ENCODE measurements around the gene TMEM184A. TPM values are rescaled to one million over a fixed set of nuclear protein-coding genes. Genes with fewer than 3 reads are reported as not detected.
"Not testable (repeated sequence)": the region's sequence is repeated elsewhere in the genome, so short reads cannot be mapped to it uniquely, and the experiment has no call there.

Gene TMEM184A
- total RNA-seq, 1 donor from 2014 or later, result not detected

DNA sequence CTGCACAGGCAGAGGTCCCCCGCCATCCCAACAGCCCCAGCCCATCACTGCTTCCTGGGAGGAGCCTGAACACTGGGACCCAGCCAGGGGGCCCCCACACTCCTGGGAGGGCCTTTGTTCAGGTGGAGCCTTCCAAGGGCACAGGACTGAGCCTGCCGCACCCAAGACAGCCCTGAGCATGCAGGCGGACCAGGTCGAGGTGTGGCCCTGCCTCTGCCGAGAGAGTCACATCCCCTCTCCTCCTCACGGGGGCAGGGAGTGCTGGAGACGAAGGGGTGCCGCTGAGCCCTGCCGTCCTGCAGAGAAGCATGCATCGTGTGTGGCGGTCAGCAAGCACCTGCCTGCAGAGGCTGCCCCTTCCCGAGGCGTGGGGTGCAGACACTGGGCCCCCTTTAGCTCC is 32.8 kb downstream of the TMEM184A start:
- TF ChIP-seq, protein P1, sequence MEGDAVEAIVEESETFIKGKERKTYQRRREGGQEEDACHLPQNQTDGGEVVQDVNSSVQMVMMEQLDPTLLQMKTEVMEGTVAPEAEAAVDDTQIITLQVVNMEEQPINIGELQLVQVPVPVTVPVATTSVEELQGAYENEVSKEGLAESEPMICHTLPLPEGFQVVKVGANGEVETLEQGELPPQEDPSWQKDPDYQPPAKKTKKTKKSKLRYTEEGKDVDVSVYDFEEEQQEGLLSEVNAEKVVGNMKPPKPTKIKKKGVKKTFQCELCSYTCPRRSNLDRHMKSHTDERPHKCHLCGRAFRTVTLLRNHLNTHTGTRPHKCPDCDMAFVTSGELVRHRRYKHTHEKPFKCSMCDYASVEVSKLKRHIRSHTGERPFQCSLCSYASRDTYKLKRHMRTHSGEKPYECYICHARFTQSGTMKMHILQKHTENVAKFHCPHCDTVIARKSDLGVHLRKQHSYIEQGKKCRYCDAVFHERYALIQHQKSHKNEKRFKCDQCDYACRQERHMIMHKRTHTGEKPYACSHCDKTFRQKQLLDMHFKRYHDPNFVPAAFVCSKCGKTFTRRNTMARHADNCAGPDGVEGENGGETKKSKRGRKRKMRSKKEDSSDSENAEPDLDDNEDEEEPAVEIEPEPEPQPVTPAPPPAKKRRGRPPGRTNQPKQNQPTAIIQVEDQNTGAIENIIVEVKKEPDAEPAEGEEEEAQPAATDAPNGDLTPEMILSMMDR (conservative IDR thresholded peaks at IDR 0.05), result no peak
- no peaks in the 10 kb centered on the region for H3K9me3 Mint-ChIP-seq
- H3K36me3 Mint-ChIP-seq (ENCODE audit: low read depth), result no peaks in the 10 kb centered on the region
- no peak overlapping the region for H3K4me3 Mint-ChIP-seq
- peaks cover 32% of the 10 kb centered on the region for H3K27me3 Mint-ChIP-seq (ENCODE audit: low read depth)
- peaks cover 10% of the 10 kb centered on the region for H3K4me1 Mint-ChIP-seq
- DNase-seq (ENCODE audit: low read depth, low spot score), result no peak
- no peak overlapping the region for H3K27ac Mint-ChIP-seq (ENCODE audit: unreplicated experiment)

DNA sequence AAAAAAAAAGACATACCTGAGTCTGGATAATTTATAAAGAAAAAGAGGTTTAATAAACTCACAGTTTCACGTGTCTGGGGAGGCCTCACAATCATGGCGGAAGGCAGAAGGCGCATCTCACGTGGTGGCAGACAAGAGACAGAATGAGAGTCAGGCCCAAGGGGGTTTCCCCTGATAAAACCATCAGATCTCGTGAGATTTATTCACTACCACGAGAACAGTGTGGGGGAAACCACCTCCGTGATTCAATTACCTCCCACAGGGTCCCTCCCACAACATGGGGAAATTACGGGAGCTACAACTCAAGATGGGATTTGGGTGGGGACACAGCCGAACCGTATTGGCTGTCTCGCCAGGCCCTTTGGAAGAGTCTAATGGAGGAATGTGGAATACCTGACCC is 34.5 kb downstream of the TMEM184A start:
- Mint-ChIP-seq H3K36me3 (ENCODE audit: low read depth) (no peaks in the 10 kb centered on the region), H3K4me3 (no peak overlapping the region), H3K27ac (ENCODE audit: unreplicated experiment) (no peak overlapping the region), H3K4me1 (peaks cover 5% of the 10 kb centered on the region), H3K9me3 (no peaks in the 10 kb centered on the region), H3K27me3 (ENCODE audit: low read depth) (peaks cover 19% of the 10 kb centered on the region)
- TF ChIP-seq, protein P1 (conservative IDR thresholded peaks at IDR 0.05), result no peak
- DNase-seq (ENCODE audit: low read depth, low spot score), result no peak

DNA sequence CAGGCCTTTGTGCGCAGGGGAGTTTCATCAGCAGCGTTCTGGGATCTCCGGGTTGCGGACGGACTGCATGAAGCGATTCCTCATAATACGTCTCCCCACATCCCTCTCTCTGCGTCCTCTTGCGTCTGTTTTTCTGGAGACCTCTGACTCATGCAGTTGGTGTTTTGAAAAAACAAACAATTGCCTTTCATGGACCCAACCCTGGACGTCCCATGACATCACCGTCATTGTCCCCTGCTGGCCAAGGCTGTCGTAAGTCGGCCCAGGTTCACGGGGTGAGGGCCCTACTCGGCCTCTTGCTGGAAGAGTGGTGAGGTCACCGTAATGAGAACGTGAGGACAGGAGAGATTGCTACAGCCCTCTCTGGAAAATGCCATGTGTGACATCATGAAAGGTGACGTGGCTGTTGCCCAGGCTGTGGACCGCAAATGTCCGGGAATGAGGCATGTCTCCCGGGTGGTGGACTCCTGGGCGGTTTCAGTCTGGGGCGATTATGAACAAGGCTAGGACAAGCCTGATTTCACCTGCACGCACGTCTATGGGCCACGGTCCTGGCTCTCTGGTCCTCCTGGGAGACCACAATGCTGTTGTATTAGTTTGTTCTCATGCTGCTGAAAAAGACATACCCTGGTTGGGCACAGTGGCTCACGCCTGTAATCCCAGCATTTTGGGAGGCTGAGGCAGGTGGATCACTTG is 35.3 kb downstream of the TMEM184A start:
- Mint-ChIP-seq H3K27me3 (ENCODE audit: low read depth) (peaks cover 13% of the 10 kb centered on the region), H3K36me3 (ENCODE audit: low read depth) (no peaks in the 10 kb centered on the region), H3K9me3 (no peaks in the 10 kb centered on the region), H3K27ac (ENCODE audit: unreplicated experiment) (peak overlapping the region; percentile 48), H3K4me1 (peaks cover 5% of the 10 kb centered on the region), H3K4me3 (no peak overlapping the region)
- TF ChIP-seq, protein P1 (conservative IDR thresholded peaks at IDR 0.05), result no peak
- no peak for DNase-seq (ENCODE audit: low read depth, low spot score)

DNA sequence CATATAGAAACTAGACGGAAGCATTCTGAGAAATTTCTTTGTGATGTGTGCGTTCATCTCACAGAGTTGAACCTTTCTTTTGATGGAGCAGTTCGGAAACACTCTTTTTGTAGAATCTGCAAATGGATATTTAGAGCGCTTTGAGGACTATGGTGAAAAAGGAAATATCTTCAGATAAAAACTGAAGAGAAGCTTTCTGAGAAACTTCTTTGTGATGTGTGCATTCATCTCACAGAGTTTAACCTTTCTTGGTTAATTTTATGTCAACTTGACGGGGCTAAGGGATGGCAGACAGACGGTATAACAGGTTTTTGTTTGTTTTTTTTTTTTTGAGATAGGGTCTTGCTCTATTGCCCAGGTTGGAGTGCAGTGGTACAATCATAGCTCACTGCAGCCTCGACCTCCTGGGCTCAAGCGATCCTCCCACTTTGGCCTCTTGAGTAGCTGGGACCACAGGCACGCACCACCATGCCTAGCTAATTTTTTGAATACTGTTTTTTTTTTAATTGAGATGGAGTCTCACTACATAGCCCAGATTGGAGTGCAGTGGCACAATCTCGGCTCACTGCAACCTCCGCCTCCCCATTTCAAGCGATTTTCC is 36.6 kb downstream of the TMEM184A start:
- H3K9me3 Mint-ChIP-seq; H3K27ac Mint-ChIP-seq (ENCODE audit: unreplicated experiment); H3K4me3 Mint-ChIP-seq; H3K36me3 Mint-ChIP-seq (ENCODE audit: low read depth); DNase-seq (ENCODE audit: low read depth, low spot score); H3K4me1 Mint-ChIP-seq; H3K27me3 Mint-ChIP-seq (ENCODE audit: low read depth): not testable (repeated sequence)

DNA sequence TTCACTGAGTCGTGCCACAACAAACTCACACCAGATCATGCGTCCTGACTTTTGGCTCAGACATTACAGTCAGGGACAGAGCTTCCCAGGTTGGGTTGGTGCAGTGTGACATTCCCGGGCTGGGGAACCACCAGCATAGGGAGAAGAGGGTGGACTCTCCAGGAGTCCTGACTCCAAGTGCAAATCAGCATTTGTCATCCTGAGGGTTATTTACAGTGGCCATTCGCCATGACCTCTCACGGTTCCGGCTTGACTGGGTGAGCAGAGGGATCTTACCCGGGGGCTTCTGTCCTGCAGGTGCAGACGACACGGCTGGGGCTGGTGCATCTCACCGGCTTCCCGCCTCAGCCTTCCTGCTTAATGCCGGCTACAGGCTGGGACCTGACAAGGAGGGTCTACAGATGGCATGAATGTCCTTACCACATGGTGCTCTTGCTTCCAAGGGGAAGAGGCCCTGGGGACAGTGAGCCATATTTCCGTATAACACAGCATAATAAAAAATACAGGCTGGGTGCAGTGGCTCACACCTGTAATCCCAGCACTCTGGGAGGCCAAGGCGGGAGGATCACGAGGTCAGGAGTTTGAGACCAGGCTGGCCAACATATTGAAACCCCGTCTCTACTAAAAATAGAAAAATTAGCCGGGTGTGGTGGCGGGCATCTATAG is 39.3 kb downstream of the TMEM184A start:
- Mint-ChIP-seq H3K9me3 (no peaks in the 10 kb centered on the region), H3K4me1 (peaks cover 5% of the 10 kb centered on the region), H3K27me3 (ENCODE audit: low read depth) (peaks cover under 1% of the 10 kb centered on the region), H3K4me3 (no peak overlapping the region), H3K27ac (ENCODE audit: unreplicated experiment) (no peak overlapping the region), H3K36me3 (ENCODE audit: low read depth) (no peaks in the 10 kb centered on the region)
- TF ChIP-seq, protein P1 (conservative IDR thresholded peaks at IDR 0.05), result no peak
- DNase-seq (ENCODE audit: low read depth, low spot score), result no peak

DNA sequence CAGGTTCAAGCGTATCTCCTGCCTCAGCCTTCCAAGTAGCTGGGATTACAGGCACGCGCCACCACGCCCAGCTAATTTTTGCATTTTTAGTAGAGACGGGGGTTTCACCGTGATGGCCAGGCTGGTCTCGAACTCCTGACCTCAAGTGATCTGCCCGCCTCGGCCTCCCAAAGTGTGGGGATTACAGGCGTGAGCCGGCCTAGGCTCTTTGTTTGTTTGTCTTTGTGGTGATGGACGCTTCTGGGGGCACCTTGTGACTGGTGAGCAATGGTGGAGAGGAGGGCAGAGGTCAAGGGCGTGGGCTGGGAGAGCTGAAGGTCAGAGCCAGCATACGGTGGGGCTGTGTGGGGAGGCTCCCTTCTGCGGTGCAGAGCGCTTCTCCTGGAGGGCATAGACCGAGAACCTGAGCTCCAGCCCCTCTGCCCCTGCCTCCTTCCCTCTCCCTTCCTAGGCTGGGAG is 40.5 kb downstream of the TMEM184A start:
- not testable (repeated sequence) for H3K27ac Mint-ChIP-seq (ENCODE audit: unreplicated experiment); H3K4me1 Mint-ChIP-seq; H3K36me3 Mint-ChIP-seq (ENCODE audit: low read depth); H3K4me3 Mint-ChIP-seq; H3K9me3 Mint-ChIP-seq; H3K27me3 Mint-ChIP-seq (ENCODE audit: low read depth); DNase-seq (ENCODE audit: low read depth, low spot score)

Measured in neural crest cell (in vitro differentiated cells).